Endodermal cell (in vitro differentiated cells): ENCODE data around the gene VOPP1. TPM values are rescaled to one million over a fixed set of nuclear protein-coding genes. Genes with fewer than 3 reads are reported as not detected.

ENCODE experiments used
- DNase-seq: peaks from one replicate; pipeline ENCODE4 v3.0.0-alpha.2; 2017
- H3K27ac ChIP-seq: 2 replicates; pipeline ENCODE4 v1.5.1; 2013; ENCODE audit warnings: mild to moderate bottlenecking, low read depth, low read length, moderate library complexity
- H3K27me3 ChIP-seq: 2 replicates; pipeline ENCODE4 v1.6.1; 2013; ENCODE audit warnings: mild to moderate bottlenecking, low read length, moderate library complexity; ENCODE audit not compliant: insufficient read depth, control insufficient read depth, poor library complexity, severe bottlenecking
- H3K36me3 ChIP-seq: 2 replicates; pipeline ENCODE4 v1.7.0; 2013; ENCODE audit warnings: mild to moderate bottlenecking, low read length, moderate library complexity; ENCODE audit not compliant: control insufficient read depth, insufficient read depth
- H3K4me1 ChIP-seq: one replicate; pipeline ENCODE4 v1.7.0; 2013; ENCODE audit warnings: low read length; ENCODE audit not compliant: control insufficient read depth, insufficient read depth
- H3K4me3 ChIP-seq: 2 replicates; pipeline ENCODE4 v1.5.1; 2013; ENCODE audit warnings: mild to moderate bottlenecking, low read length, moderate library complexity
- H3K9ac ChIP-seq: 2 replicates; pipeline ENCODE4 v1.6.1; 2013; ENCODE audit warnings: mild to moderate bottlenecking, low read length, moderate library complexity; ENCODE audit not compliant: poor library complexity, severe bottlenecking; ENCODE audit errors: extremely low read depth
- H3K9me3 ChIP-seq: 2 replicates; pipeline ENCODE4 v1.6.1; 2013; ENCODE audit warnings: mild to moderate bottlenecking, low read length, moderate library complexity; ENCODE audit not compliant: control insufficient read depth
- H3K27ac Mint-ChIP-seq: 2 replicates; pipeline ENCODE4 v1.8.0; 2020; ENCODE audit warnings: mixed read lengths
- H3K27me3 Mint-ChIP-seq: 2 replicates; pipeline ENCODE4 v1.8.0; 2021; ENCODE audit warnings: mild to moderate bottlenecking, mixed read lengths; ENCODE audit not compliant: insufficient read depth
- H3K36me3 Mint-ChIP-seq: 2 replicates; pipeline ENCODE4 v1.8.0; 2020; ENCODE audit warnings: low read depth, mixed read lengths
- H3K4me1 Mint-ChIP-seq: 2 replicates; pipeline ENCODE4 v1.8.0; 2020; ENCODE audit warnings: mixed read lengths
- H3K4me3 Mint-ChIP-seq: 2 replicates; pipeline ENCODE4 v1.8.0; 2020; ENCODE audit warnings: mild to moderate bottlenecking, moderate library complexity, mixed read lengths
- H3K9me3 Mint-ChIP-seq: 2 replicates; pipeline ENCODE4 v1.8.0; 2020; ENCODE audit warnings: mild to moderate bottlenecking, mixed read lengths
- WGBS, 2 experiments: methylation state at CpG; one replicate each; pipeline versions ENCODE4 v1.1.5 to v1.1.7; 2013; ENCODE audit warnings: missing lambda C conversion rate in 2 of 2, mixed read lengths in 1 of 2; ENCODE audit not compliant: insufficient coverage in 1 of 2, insufficient read length in 1 of 2; 5-methylcytosine and 5-hydroxymethylcytosine counted together
- total RNA-seq, 2 donors: library from RNA; stranded (reverse); fragmentation: NEBNext Ultra II Directional in 1 of 2; extraction: Animal tissue kit (Norgen Biotek cat#: 25700) in 1 of 2; gene quantifications; 2 replicates in 1 of 2; 3 replicates in 1 of 2; pipeline ENCODE4 v1.2.1, GENCODE V29; 2021
- TF ChIP-seq, protein P1 (sequence below): fragments of 200-600 bp; sonication (generic); conservative IDR thresholded peaks from 2 replicates; pipeline ENCODE4 v1.5.0; 2021; ENCODE audit warnings: antibody characterized with exemption, mild to moderate bottlenecking

VOPP1 gene
- total RNA-seq, 2 donors from 2014 or later = 48.8 to 53.6 TPM

GRCh38 chr7:55533050-55533728, 39.1 kb downstream of the VOPP1 start:
- TF ChIP-seq, protein P1, sequence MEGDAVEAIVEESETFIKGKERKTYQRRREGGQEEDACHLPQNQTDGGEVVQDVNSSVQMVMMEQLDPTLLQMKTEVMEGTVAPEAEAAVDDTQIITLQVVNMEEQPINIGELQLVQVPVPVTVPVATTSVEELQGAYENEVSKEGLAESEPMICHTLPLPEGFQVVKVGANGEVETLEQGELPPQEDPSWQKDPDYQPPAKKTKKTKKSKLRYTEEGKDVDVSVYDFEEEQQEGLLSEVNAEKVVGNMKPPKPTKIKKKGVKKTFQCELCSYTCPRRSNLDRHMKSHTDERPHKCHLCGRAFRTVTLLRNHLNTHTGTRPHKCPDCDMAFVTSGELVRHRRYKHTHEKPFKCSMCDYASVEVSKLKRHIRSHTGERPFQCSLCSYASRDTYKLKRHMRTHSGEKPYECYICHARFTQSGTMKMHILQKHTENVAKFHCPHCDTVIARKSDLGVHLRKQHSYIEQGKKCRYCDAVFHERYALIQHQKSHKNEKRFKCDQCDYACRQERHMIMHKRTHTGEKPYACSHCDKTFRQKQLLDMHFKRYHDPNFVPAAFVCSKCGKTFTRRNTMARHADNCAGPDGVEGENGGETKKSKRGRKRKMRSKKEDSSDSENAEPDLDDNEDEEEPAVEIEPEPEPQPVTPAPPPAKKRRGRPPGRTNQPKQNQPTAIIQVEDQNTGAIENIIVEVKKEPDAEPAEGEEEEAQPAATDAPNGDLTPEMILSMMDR = no peak
- peaks cover 2% of the 10 kb centered on the region for H3K27me3 Mint-ChIP-seq
- H3K36me3 Mint-ChIP-seq = no peaks in the 10 kb centered on the region
- no peak overlapping the region for H3K27ac ChIP-seq
- H3K9me3 ChIP-seq = no peaks in the 10 kb centered on the region
- no peak overlapping the region for H3K9ac ChIP-seq
- no peaks in the 10 kb centered on the region for H3K27me3 ChIP-seq
- H3K4me1 ChIP-seq = no peaks in the 10 kb centered on the region
- H3K9me3 Mint-ChIP-seq = no peaks in the 10 kb centered on the region
- H3K36me3 ChIP-seq = no peaks in the 10 kb centered on the region
- 83 to 90% methylated on average over 3 to 4 of the region's 4 CpGs for WGBS, 2 experiments
- DNase-seq = no peak
- peaks cover 8% of the 10 kb centered on the region for H3K4me1 Mint-ChIP-seq
- peak overlapping the region; percentile 52 for H3K27ac Mint-ChIP-seq
- no peak overlapping the region for H3K4me3 ChIP-seq
- H3K4me3 Mint-ChIP-seq = no peak overlapping the region

GRCh38 chr7:55532150-55532917, 40.0 kb downstream of the VOPP1 start:
- no peaks in the 10 kb centered on the region for H3K36me3 ChIP-seq
- Mint-ChIP-seq H3K4me1 (peaks cover 7% of the 10 kb centered on the region), H3K9me3 (no peaks in the 10 kb centered on the region), H3K27me3 (no peaks in the 10 kb centered on the region), H3K27ac (no peak overlapping the region), H3K4me3 (no peak overlapping the region), H3K36me3 (no peaks in the 10 kb centered on the region)
- H3K27ac ChIP-seq = no peak overlapping the region
- no peak overlapping the region for H3K4me3 ChIP-seq
- 91 to 96% methylated on average over 7 to 8 of the region's 8 CpGs for WGBS, 2 experiments
- H3K9ac ChIP-seq = no peak overlapping the region
- H3K27me3 ChIP-seq = no peaks in the 10 kb centered on the region
- TF ChIP-seq, protein P1 = no peak
- no peaks in the 10 kb centered on the region for H3K4me1 ChIP-seq
- DNase-seq = no peak
- H3K9me3 ChIP-seq = no peaks in the 10 kb centered on the region

DNA sequence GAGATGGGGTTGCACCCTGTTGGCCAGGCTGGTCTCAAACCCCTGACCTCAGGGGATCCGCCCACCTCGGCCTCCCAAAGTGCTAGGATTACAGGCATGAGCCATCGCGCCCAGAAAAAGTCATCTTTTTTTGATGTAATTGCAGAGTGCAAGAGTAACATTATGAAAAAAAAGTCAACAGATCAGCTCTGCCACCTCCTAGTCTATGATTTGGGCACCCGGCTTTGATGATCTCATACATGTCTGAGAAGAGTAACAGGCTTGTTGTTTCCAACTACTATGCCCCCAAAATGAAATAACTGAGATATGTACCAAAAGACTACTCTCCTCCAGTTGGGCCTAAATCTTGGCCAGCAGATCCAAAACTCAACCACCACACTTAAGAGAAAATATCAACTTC, 40.8 kb downstream of the VOPP1 start:
- peaks cover 14% of the 10 kb centered on the region for H3K4me1 Mint-ChIP-seq
- no peak overlapping the region for H3K27ac Mint-ChIP-seq
- Histone ChIP-seq H3K9me3 (no peaks in the 10 kb centered on the region), H3K36me3 (no peaks in the 10 kb centered on the region), H3K27me3 (no peaks in the 10 kb centered on the region), H3K4me3 (no peak overlapping the region), H3K9ac (no peak overlapping the region), H3K27ac (no peak overlapping the region), H3K4me1 (no peaks in the 10 kb centered on the region)
- WGBS, 2 experiments = 96 to 97% methylated on average over 5 of the region's 5 CpGs
- no peaks in the 10 kb centered on the region for H3K36me3 Mint-ChIP-seq
- H3K9me3 Mint-ChIP-seq = no peaks in the 10 kb centered on the region
- no peak for DNase-seq
- H3K27me3 Mint-ChIP-seq = no peaks in the 10 kb centered on the region
- TF ChIP-seq, protein P1 = no peak
- no peak overlapping the region for H3K4me3 Mint-ChIP-seq
